ENCODE data around the gene APLP2. TPM values are rescaled to one million over a fixed set of nuclear protein-coding genes. Genes with fewer than 3 reads are reported as not detected.
A peak's percentile ranks its signal among the peaks of the same experiment; 100 is the strongest.

Gene APLP2
- total and polyA plus RNA-seq, 2 of the 13 experiments (the other 11 are each of a cell fraction or from before 2014, with no cell fraction given), result 315 to 594 TPM

DNA sequence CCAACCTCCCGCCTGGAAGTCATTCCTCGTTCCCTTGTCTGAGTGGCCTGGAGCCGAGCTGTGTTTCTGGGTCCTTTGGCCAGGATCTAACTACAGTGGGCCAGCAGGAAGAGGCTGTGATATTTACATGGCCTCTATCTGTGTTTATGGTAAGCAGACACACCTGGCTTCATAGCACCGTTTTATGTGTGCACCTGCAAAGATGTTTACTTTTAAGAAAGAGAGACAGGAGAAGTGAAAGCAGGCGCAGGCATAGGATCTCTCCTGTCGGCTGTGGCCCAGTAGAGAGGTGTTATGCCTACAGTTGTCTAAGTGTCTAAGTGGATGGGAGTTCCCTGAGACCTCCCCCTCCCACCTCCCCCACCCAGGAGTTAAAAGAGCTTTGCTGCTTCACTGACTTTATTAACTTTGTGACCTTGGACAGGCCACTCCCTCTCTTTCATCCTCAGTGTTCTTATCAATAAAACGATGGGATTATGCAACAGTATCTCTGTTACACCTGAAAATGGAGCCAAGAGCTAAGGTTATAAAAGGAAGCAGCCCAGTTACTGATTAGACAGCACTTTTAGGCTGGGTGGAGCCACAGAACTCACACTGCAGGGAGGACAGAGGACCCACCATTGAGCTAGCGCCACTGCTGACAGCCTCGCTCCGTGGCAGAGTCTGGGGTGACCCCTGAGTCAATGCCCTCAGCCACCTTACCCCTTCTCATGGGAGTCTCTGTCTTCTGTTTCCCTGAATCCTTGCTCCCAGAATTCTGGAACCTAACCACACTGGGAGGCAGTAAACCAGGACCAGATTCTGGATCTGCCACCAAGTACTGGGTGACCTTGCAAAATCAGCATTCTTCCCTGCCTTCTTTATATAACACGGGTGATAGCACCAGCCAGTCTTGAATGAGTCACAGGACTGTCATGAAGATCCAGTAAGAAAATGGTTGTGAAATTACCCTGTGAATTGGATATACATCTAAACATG lies 111.9 kb downstream of the APLP2 start:
- Histone ChIP-seq H4K20me1 (ENCODE audit: insufficient read depth, low read length) (no peaks in the 10 kb centered on the region), H3K79me2 (ENCODE audit: insufficient read depth, low read length) (no peaks in the 10 kb centered on the region), H3K27ac (ENCODE audit: extremely low read length, insufficient read depth, low read length) (peak overlapping the region; percentile 97), H3K4me2 (ENCODE audit: low read depth, low read length) (peak overlapping the region; percentile 96), H3K27me3 (ENCODE audit: control insufficient read depth in 1 of 2, insufficient read depth in 2 of 2, low read length in 2 of 2) (no peaks in the 10 kb centered on the region), H3K4me3 (replicated peaks in 1 of 3; ENCODE audit: insufficient read depth in 1 of 3, low read depth in 2 of 3, low read length in 3 of 3) (peak overlapping the region; percentile 35 to 66 (median 51)), H2AFZ (ENCODE audit: low read length) (peak overlapping the region; percentile 88), H3K36me3 (replicated peaks in 1 of 2; ENCODE audit: control insufficient read depth in 1 of 2, insufficient read depth in 2 of 2, low read length in 2 of 2) (no peaks in the 10 kb centered on the region), H3K9me3 (ENCODE audit: low read length) (no peaks in the 10 kb centered on the region), H3K4me1 (ENCODE audit: insufficient read depth, low read length) (peaks cover 45% of the 10 kb centered on the region), H3K9ac (ENCODE audit: insufficient read depth, low read depth, low read length) (peak overlapping the region; percentile 75)
- FAIRE-seq (peak; percentile 100), DNase-seq (ENCODE audit: low spot score) (peak; percentile 99), ATAC-seq (peak; percentile 96)
- in situ Hi-C loops (cut with HindIII; ENCODE audit: extremely low pct_ligation_motif_present, low pct_unique_long_range_greater_than_20kb) (no loop called here), intact Hi-C loops (cut with micrococcal nuclease; ENCODE audit: unreplicated experiment) (loop anchor here (1.0 kb wide), 1 partner anchor 37 kb away; no protein-coding TSS in a partner anchor)
- BruUV-seq (replicated peaks), result TSS peak; percentile 98
- CTCF ChIA-PET (ENCODE audit: low intra/inter-chr PET ratio, low total read pairs), result no interaction called here
- POLR2A ChIA-PET, result interaction anchor here (0.6 to 2.5 kb wide), 20 partner anchors 9 to 358 kb away, joined by 3 to 38 read pairs (median 4); partner anchors contain the start of gene PRDM10
- 0% methylated on average over 10 of the region's 11 CpGs for WGBS (ENCODE audit: low lambda C conversion rate)
- TF ChIP-seq ZNF180 (CRISPR knock-in tag; IDR thresholded peaks at IDR 0.05; ENCODE audit: borderline replicate concordance, low read depth) (no peak), ZNF772 (CRISPR knock-in tag; IDR thresholded peaks at IDR 0.05) (peak; percentile 85), CEBPB (IDR thresholded peaks at IDR 0.05; ENCODE audit: borderline replicate concordance, low read depth, low read length) (peak; percentile 94), ARID3A (IDR thresholded peaks at IDR 0.05; ENCODE audit: low read depth, low read length) (peak; percentile 93), SP4 (CRISPR knock-in tag; IDR thresholded peaks at IDR 0.05) (peak; percentile 70; the same call in 1 of the 2 replicates), ONECUT2 (CRISPR knock-in tag; IDR thresholded peaks at IDR 0.05) (peak; percentile 62)
- TF ChIP-seq, protein P1, sequence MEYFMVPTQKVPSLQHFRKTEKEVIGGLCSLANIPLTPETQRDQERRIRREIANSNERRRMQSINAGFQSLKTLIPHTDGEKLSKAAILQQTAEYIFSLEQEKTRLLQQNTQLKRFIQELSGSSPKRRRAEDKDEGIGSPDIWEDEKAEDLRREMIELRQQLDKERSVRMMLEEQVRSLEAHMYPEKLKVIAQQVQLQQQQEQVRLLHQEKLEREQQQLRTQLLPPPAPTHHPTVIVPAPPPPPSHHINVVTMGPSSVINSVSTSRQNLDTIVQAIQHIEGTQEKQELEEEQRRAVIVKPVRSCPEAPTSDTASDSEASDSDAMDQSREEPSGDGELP (IDR thresholded peaks at IDR 0.05; ENCODE audit: borderline replicate concordance, low read depth), result peak; percentile 37; the same call in 1 of the 2 replicates
- TF ChIP-seq, protein P2, sequence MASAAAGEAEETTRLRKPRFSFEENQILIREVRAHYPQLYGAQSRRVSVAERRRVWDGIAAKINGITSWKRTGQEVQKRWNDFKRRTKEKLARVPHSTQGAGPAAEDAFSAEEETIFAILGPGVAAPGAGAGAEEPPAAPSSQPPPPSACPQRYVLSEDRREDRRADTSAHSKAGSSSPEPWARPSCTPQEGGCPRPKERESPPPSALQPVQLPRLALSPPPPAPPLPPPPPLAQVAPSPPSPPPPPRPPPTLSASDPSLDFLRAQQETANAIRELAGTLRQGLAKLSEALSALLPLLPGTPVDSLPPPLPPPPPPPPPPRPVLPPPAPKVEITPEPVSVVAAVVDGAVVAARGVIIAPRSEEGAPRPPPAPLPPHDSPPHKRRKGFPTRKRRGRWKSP (CRISPR knock-in tag; IDR thresholded peaks at IDR 0.05), result 0 out of 2 replicates have a peak, but pooled peaks have one; percentile 24
- TF ChIP-seq, protein P3, sequence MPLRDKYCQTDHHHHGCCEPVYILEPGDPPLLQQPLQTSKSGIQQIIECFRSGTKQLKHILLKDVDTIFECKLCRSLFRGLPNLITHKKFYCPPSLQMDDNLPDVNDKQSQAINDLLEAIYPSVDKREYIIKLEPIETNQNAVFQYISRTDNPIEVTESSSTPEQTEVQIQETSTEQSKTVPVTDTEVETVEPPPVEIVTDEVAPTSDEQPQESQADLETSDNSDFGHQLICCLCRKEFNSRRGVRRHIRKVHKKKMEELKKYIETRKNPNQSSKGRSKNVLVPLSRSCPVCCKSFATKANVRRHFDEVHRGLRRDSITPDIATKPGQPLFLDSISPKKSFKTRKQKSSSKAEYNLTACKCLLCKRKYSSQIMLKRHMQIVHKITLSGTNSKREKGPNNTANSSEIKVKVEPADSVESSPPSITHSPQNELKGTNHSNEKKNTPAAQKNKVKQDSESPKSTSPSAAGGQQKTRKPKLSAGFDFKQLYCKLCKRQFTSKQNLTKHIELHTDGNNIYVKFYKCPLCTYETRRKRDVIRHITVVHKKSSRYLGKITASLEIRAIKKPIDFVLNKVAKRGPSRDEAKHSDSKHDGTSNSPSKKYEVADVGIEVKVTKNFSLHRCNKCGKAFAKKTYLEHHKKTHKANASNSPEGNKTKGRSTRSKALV (CRISPR knock-in tag; IDR thresholded peaks at IDR 0.05), result no peak

All from HepG2 (cell line).